Measurements from ENCODE around the gene EBF3. TPM values are rescaled to one million over a fixed set of nuclear protein-coding genes. Genes with fewer than 3 reads are reported as not detected.
"Not testable (repeated sequence)": the region's sequence is repeated elsewhere in the genome, so short reads cannot be mapped to it uniquely, and the experiment has no call there.

EBF3 gene
- total RNA-seq, 1 experiment from 2014 or later = not detected

GRCh38 chr10:129924375-129925085 lies 39.5 kb downstream of the EBF3 start:
- Mint-ChIP-seq H3K4me1 (ENCODE audit: low read depth, unreplicated experiment) (no peaks in the 10 kb centered on the region), H3K36me3 (ENCODE audit: insufficient read depth, unreplicated experiment) (no peaks in the 10 kb centered on the region), H3K27ac (ENCODE audit: unreplicated experiment) (no peak overlapping the region), H3K27me3 (ENCODE audit: unreplicated experiment) (no peaks in the 10 kb centered on the region), H3K9me3 (ENCODE audit: low read depth, unreplicated experiment) (no peaks in the 10 kb centered on the region), H3K4me3 (ENCODE audit: low read depth, unreplicated experiment) (no peak overlapping the region)
- no peak for DNase-seq
- no TSS peak for BruUV-seq (replicated peaks)
- intact Hi-C loops (cut with micrococcal nuclease; ENCODE audit: unreplicated experiment) = no loop called here
- CTCF ChIA-PET = no interaction called here
- TF ChIP-seq, protein P1, sequence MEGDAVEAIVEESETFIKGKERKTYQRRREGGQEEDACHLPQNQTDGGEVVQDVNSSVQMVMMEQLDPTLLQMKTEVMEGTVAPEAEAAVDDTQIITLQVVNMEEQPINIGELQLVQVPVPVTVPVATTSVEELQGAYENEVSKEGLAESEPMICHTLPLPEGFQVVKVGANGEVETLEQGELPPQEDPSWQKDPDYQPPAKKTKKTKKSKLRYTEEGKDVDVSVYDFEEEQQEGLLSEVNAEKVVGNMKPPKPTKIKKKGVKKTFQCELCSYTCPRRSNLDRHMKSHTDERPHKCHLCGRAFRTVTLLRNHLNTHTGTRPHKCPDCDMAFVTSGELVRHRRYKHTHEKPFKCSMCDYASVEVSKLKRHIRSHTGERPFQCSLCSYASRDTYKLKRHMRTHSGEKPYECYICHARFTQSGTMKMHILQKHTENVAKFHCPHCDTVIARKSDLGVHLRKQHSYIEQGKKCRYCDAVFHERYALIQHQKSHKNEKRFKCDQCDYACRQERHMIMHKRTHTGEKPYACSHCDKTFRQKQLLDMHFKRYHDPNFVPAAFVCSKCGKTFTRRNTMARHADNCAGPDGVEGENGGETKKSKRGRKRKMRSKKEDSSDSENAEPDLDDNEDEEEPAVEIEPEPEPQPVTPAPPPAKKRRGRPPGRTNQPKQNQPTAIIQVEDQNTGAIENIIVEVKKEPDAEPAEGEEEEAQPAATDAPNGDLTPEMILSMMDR (IDR thresholded peaks at IDR 0.05; ENCODE audit: unreplicated experiment) = no peak

GRCh38 chr10:129922598-129923123 lies 41.4 kb downstream of the EBF3 start:
- no peak overlapping the region for H3K27ac Mint-ChIP-seq (ENCODE audit: unreplicated experiment)
- no peaks in the 10 kb centered on the region for H3K36me3 Mint-ChIP-seq (ENCODE audit: insufficient read depth, unreplicated experiment)
- intact Hi-C loops (cut with micrococcal nuclease; ENCODE audit: unreplicated experiment) = no loop called here
- H3K4me3 Mint-ChIP-seq (ENCODE audit: low read depth, unreplicated experiment) = no peak overlapping the region
- DNase-seq = no peak
- TF ChIP-seq, protein P1 (IDR thresholded peaks at IDR 0.05; ENCODE audit: unreplicated experiment) = no peak
- H3K4me1 Mint-ChIP-seq (ENCODE audit: low read depth, unreplicated experiment) = no peaks in the 10 kb centered on the region
- no peaks in the 10 kb centered on the region for H3K27me3 Mint-ChIP-seq (ENCODE audit: unreplicated experiment)
- no TSS peak for BruUV-seq (replicated peaks)
- CTCF ChIA-PET = no interaction called here
- no peaks in the 10 kb centered on the region for H3K9me3 Mint-ChIP-seq (ENCODE audit: low read depth, unreplicated experiment)

DNA sequence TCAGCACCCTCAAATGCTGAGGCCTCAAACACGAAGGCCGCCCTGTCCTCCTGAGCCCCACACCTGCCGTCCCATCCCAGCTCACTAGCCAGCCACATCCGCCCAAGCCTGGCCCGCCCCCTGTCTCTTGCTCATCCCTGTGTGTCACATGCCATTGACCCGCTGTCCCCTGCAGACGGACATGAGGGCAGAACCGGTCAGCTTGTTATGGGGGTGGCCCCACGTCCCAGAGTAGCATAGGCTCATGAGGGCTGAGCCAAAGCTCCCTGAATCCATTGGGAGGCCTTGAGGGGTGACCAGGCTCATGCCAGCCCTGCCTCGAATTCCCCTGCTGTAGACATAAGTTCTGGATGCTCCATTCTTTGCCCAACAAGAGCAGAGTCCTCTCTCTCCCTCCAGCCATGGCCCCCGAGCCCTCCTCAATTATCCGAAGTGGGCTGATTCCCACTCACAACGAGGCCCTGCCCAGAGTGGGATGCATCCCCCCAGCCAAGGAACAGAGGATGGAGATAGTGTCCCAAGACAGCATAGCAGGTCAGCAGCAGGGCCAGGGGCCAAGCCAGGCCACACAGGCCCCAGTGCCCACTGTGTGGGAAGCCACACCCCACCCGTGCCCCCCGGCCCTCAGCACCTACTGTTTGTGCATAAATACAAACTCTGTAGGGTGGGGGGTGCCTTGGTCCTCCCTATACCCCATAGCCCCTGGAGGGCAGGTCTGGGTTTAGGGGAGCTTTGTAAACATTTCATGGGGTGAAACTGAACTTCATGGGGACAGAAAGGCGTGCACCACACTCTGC lies 42.1 kb downstream of the EBF3 start:
- no TSS peak for BruUV-seq (replicated peaks)
- Mint-ChIP-seq H3K27me3 (ENCODE audit: unreplicated experiment) (no peaks in the 10 kb centered on the region), H3K36me3 (ENCODE audit: insufficient read depth, unreplicated experiment) (no peaks in the 10 kb centered on the region), H3K9me3 (ENCODE audit: low read depth, unreplicated experiment) (no peaks in the 10 kb centered on the region), H3K27ac (ENCODE audit: unreplicated experiment) (no peak overlapping the region), H3K4me1 (ENCODE audit: low read depth, unreplicated experiment) (no peaks in the 10 kb centered on the region), H3K4me3 (ENCODE audit: low read depth, unreplicated experiment) (no peak overlapping the region)
- no peak for DNase-seq
- intact Hi-C loops (cut with micrococcal nuclease; ENCODE audit: unreplicated experiment) = no loop called here
- TF ChIP-seq, protein P1 (IDR thresholded peaks at IDR 0.05; ENCODE audit: unreplicated experiment) = no peak
- CTCF ChIA-PET = no interaction called here

DNA sequence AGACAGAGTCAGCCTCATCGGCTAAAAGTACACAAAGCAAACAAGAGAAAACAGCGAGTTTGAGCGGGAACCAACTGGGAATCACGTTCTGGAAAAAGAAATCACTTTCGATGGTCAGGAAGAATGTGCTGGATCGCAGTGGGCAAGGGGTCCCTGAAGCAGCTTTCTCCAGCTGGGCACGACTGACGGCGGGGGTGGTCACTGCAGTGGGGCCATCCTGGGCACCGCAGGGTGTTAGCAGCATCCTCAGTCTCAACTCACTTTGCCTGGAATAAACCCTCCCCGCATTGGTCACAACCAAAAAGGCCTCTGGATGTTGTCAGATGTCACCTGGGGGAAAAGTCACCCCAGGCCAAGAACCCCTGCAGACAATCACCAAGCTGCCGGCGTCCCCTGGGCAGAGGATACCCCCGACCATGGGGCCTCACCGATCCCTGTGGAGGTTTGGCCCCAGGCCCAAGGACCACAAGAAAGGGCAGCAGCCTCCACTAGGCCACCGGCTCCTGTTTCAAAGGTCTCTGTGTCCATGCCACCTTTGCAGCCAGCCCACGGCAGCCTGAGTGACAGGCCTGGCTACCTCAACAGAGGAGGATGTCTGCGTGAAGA lies 42.9 kb downstream of the EBF3 start:
- intact Hi-C loops (cut with micrococcal nuclease; ENCODE audit: unreplicated experiment) = no loop called here
- no peaks in the 10 kb centered on the region for H3K36me3 Mint-ChIP-seq (ENCODE audit: insufficient read depth, unreplicated experiment)
- no peak overlapping the region for H3K27ac Mint-ChIP-seq (ENCODE audit: unreplicated experiment)
- TF ChIP-seq, protein P1 (IDR thresholded peaks at IDR 0.05; ENCODE audit: unreplicated experiment) = no peak
- H3K4me1 Mint-ChIP-seq (ENCODE audit: low read depth, unreplicated experiment) = no peaks in the 10 kb centered on the region
- H3K27me3 Mint-ChIP-seq (ENCODE audit: unreplicated experiment) = no peaks in the 10 kb centered on the region
- CTCF ChIA-PET = no interaction called here
- BruUV-seq (replicated peaks) = no TSS peak
- H3K9me3 Mint-ChIP-seq (ENCODE audit: low read depth, unreplicated experiment) = no peaks in the 10 kb centered on the region
- H3K4me3 Mint-ChIP-seq (ENCODE audit: low read depth, unreplicated experiment) = no peak overlapping the region
- no peak for DNase-seq

DNA sequence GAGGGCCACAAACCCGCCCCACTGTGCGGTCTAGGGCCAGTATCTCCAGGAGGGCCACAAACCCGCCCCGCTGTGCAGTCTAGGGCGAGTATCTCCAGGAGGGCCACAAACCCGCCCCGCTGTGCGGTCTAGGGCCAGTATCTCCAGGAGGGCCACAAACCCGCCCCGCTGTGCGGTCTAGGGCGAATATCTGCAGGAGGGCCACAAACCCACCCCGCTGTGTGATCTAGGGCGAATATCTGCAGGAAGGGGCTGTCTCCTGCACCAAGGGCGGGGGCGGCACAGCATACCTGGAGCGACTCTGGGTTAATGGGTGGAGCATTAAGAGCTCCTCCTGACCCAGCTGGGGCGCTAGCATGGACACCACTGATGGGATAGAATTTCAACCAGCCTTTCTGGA lies 43.9 kb downstream of the EBF3 start:
- H3K4me3 Mint-ChIP-seq (ENCODE audit: low read depth, unreplicated experiment); H3K27me3 Mint-ChIP-seq (ENCODE audit: unreplicated experiment); H3K9me3 Mint-ChIP-seq (ENCODE audit: low read depth, unreplicated experiment); BruUV-seq (replicated peaks); H3K4me1 Mint-ChIP-seq (ENCODE audit: low read depth, unreplicated experiment); H3K36me3 Mint-ChIP-seq (ENCODE audit: insufficient read depth, unreplicated experiment); CTCF ChIA-PET; intact Hi-C loops (cut with micrococcal nuclease; ENCODE audit: unreplicated experiment); DNase-seq; H3K27ac Mint-ChIP-seq (ENCODE audit: unreplicated experiment): not testable (repeated sequence)

All from Calu3 (cell line).